PFSK-1 (cell line): Measurements from ENCODE around the gene FCAMR.

Source experiments
- POLR2AphosphoS5 ChIP-seq: IDR thresholded peaks from 2 replicates; pipeline ENCODE4 v1.6.1; 2012; ENCODE audit warnings: low read depth, mild to moderate bottlenecking, control low read depth, low read length, moderate library complexity
- REST ChIP-seq, 2 experiments: IDR thresholded peaks; 2 replicates each; pipeline versions ENCODE4 v1.6.1 to v1.8.0; 2011 to 2012; ENCODE audit warnings: low read depth in 2 of 2, low read length in 2 of 2, control low read depth in 1 of 2, inconsistent platforms in 1 of 2, mild to moderate bottlenecking in 1 of 2, moderate library complexity in 1 of 2; ENCODE audit not compliant: insufficient read depth in 1 of 2
- SIN3A ChIP-seq: IDR thresholded peaks from 2 replicates; pipeline ENCODE4 v1.6.1; 2012; ENCODE audit warnings: mild to moderate bottlenecking, low read length, moderate library complexity, borderline replicate concordance; ENCODE audit not compliant: insufficient read depth
- TAF1 ChIP-seq: IDR thresholded peaks from 2 replicates; pipeline ENCODE4 v1.6.1; 2012; ENCODE audit warnings: low read length, control low read depth, borderline replicate concordance; ENCODE audit not compliant: insufficient read depth

- TF ChIP-seq POLR2AphosphoS5 (no peak), REST (IDR thresholded peaks at IDR 0.05; ENCODE audit: insufficient read depth in 1 of 2, low read depth in 2 of 2, low read length in 2 of 2) (no peak), SIN3A (no peak), TAF1 (no peak)
Observed at GRCh38 chr1:206945779-206946178, 24.5 kb downstream of the FCAMR start.
